GM21576 (cell line): ENCODE measurements around the gene NABP2.
"Not testable (repeated sequence)": the region's sequence is repeated elsewhere in the genome, so short reads cannot be mapped to it uniquely, and the experiment has no call there.

Experiments
- ATAC-seq: cut with Tn5 transposase; IDR thresholded peaks from one replicate; pipeline ENCODE4 v1.9.1; 2021; ENCODE audit warnings: mild to moderate bottlenecking, moderate library complexity; ENCODE audit not compliant: unreplicated experiment

The NABP2 gene

DNA sequence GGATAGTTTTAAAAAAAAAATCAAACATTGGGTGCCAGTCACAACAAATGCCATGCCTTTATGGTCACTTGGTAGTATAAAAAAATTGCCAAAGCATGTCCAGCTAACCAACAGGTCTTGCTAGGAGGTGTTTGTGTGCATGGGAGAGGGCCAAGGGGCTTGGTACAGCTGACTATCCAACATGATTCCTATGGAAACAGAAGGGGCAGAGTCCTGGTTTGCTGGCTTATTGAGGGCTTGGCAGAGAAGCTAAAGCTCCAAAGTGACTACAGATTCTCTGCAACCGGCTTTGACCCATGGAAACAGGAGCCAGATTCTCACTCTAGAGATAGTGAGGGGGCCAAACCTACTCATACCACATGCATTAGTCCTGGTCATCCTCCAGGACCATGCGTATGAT lies 48.3 kb downstream of the NABP2 start:
- ATAC-seq = not testable (repeated sequence)

DNA sequence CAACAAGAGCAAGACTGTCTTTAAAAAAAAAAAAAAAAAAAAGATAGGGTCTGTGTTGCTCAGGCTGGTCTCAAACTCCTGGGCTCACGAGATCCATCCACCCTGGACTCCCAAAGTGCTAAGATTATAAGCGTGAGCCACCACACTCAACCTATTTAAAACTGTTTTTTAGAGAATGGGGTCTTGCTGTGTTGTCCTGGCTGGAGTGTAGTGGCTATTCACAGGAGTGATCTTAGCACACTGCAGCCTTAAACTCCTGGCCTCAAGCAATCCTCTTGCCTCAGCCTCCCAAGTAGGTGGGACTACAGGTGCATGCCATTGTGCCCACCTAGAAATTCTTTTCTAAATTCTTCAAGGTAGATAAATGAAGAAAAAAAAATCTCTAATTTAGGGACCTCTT lies 50.2 kb downstream of the NABP2 start:
- no peak for ATAC-seq

- no peak for ATAC-seq
Observed at GRCh38 chr12:56278905-56279304, 54.8 kb downstream of the NABP2 start.
